Testis (tissue), 3 donors: ENCODE results near the gene NFATC1. TPM values are rescaled to one million over a fixed set of nuclear protein-coding genes. Genes with fewer than 3 reads are reported as not detected.

Experiments used
- DNase-seq: peaks from one replicate; pipeline ENCODE4 v3.0.0-alpha.2; 2019
- H3K27ac ChIP-seq, 2 donors: fragments of 200-600 bp; sonication (generic); one replicate each; pipeline ENCODE4 v1.5.1; 2019
- H3K27me3 ChIP-seq: fragments of 200-600 bp; sonication (generic); one replicate; pipeline ENCODE4 v1.5.1; 2019
- H3K36me3 ChIP-seq: fragments of 200-600 bp; sonication (generic); one replicate; pipeline ENCODE4 v1.5.1; 2017; ENCODE audit warnings: low read depth; ENCODE audit errors: missing control alignments
- H3K4me1 ChIP-seq: fragments of 200-600 bp; sonication (generic); one replicate; pipeline ENCODE4 v1.5.1; 2019
- H3K4me3 ChIP-seq, 2 donors: fragments of 200-600 bp; sonication (generic); one replicate each; pipeline ENCODE4 v1.5.1; 2017 to 2019
- H3K9me3 ChIP-seq: fragments of 200-600 bp; sonication (generic); one replicate; pipeline ENCODE4 v1.5.1; 2017
- POLR2A ChIP-seq: fragments of 450-650 bp; IDR thresholded peaks from one replicate; pipeline ENCODE4 v1.6.1; 2017; ENCODE audit warnings: antibody characterized with exemption, mild to moderate bottlenecking, moderate library complexity
- WGBS, 2 donors: methylation state at CpG; one replicate each; pipeline ENCODE4 v1.1.5; 2018; 5-methylcytosine and 5-hydroxymethylcytosine counted together
- intact Hi-C: fragments of 100-400 bp; cut with DNase I; formaldehyde crosslinking; loops from one replicate; pipeline ENCODE4 v1.15.1; 2023; ENCODE audit warnings: low total_unique reads
- polyA plus RNA-seq: library from polyadenylated mRNA; stranded (reverse); fragments of 350-450 nt; fragmentation: Illumina TruSeq; extraction: RNeasy Lipid Tissue Mini Kit (QIAGEN cat#74804); gene quantifications from one replicate; pipeline ENCODE4 v1.2.3, GENCODE V29; 2014; ENCODE audit warnings: low read depth, low replicate concordance; ENCODE audit not compliant: insufficient read depth
- total RNA-seq, 2 donors: library from RNA; depleted of rRNA; stranded (reverse); fragments of >200 nt; gene quantifications; one replicate each; pipeline ENCODE4 v1.2.3, GENCODE V29; 2016
- TF ChIP-seq, protein P1 (sequence below), 3 experiments: fragments of 450-650 bp in 2 of 3; fragments of 200-600 bp in 1 of 3; sonication (generic) in 1 of 3; IDR thresholded peaks; one replicate each; pipeline ENCODE4 v1.5.1; 2016 to 2019; ENCODE audit warnings: antibody characterized with exemption in 3 of 3, mild to moderate bottlenecking in 2 of 3, moderate library complexity in 1 of 3

NFATC1 gene
- total and polyA plus RNA-seq, 3 donors from 2014 or later, result 22.2 to 28.1 (median 27.5) TPM

DNA sequence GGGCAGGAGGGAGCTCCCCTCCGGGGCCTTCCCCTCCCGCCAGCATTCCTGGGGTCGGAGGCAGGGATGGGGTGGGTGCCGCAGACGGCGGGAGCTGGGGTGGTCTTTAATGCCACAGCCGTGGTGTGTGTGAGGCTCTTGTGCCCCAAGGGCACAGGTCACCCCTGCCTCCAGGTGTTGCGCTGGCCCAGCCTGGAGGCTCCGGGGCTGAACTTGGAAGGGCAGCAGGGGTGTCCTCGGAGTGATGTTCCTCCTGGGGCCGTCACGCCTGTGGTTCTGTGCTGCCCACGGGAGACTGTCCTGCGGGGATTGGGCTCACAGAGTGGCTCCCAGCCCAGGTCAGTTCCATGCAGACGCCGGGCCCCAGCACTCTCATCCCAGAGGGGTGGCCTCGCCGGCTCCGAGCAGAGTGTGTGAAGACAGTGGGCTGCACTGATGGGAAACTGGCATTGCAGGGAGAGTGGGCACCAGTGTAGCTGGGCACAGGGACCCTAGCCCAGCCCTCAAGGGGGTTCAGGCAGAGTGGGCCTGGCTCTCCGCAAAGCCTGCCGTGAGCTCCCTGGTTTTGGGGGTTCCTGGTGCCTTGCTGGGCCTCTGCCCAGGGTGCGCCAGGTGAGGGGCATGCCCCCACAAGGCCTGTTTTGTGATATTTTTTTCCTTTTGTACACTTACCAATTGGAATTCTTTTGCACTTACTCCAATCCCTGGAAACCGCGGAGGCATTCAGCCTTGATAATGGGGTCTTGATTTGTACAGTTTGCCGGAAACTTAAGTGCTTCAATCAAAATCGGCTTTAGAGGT, 56.7 kb downstream of the NFATC1 start:
- Histone ChIP-seq H3K4me1 (no peaks in the 10 kb centered on the region), H3K4me3 (no peak overlapping the region), H3K36me3 (no peaks in the 10 kb centered on the region), H3K9me3 (no peaks in the 10 kb centered on the region), H3K27me3 (no peaks in the 10 kb centered on the region), H3K27ac (no peak overlapping the region)
- intact Hi-C loops, result no loop called here
- TF ChIP-seq POLR2A, result no peak
- TF ChIP-seq, protein P1, sequence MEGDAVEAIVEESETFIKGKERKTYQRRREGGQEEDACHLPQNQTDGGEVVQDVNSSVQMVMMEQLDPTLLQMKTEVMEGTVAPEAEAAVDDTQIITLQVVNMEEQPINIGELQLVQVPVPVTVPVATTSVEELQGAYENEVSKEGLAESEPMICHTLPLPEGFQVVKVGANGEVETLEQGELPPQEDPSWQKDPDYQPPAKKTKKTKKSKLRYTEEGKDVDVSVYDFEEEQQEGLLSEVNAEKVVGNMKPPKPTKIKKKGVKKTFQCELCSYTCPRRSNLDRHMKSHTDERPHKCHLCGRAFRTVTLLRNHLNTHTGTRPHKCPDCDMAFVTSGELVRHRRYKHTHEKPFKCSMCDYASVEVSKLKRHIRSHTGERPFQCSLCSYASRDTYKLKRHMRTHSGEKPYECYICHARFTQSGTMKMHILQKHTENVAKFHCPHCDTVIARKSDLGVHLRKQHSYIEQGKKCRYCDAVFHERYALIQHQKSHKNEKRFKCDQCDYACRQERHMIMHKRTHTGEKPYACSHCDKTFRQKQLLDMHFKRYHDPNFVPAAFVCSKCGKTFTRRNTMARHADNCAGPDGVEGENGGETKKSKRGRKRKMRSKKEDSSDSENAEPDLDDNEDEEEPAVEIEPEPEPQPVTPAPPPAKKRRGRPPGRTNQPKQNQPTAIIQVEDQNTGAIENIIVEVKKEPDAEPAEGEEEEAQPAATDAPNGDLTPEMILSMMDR (IDR thresholded peaks at IDR 0.05), result no peak
- DNase-seq, result no peak
- 92 to 94% methylated on average over 5 to 25 of the region's 26 CpGs for WGBS, 2 donors

DNA sequence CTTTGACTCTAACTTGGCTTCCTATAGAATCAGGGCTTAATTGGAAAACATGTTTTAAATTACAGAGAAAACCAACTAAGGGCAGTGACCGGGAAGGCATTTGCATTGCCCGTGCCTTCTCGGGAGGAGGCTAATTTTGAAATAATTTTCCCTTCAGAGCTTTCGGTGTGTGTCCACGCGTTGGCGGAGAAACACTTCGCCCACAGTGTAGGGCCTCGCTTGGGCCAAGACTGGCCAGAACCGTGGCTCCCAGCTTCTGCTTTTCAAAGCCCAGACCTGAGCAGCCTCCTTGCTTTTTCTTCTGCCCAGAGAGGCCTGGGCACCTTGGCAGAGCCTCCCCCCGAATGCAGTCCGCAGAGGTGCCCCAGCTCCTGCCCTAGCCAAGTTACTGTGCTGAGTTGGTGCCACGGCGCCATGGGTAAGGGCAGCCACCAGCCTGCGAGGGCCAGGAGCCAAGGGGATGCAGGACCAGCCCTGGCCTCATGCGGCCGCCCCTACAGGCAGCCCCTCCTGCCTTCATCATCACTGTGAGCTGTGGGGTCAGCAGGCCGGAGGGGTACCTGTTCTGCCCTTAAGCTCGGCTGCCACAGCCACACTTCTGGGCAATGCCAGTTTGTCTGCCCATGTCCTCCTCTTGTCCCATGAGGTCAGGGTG, 57.4 kb downstream of the NFATC1 start:
- no peaks in the 10 kb centered on the region for H3K9me3 ChIP-seq
- no peaks in the 10 kb centered on the region for H3K36me3 ChIP-seq
- intact Hi-C loops, result no loop called here
- H3K27ac ChIP-seq, result no peak overlapping the region
- H3K27me3 ChIP-seq, result no peaks in the 10 kb centered on the region
- no peaks in the 10 kb centered on the region for H3K4me1 ChIP-seq
- no peak for DNase-seq
- no peak overlapping the region for H3K4me3 ChIP-seq
- TF ChIP-seq, protein P1 (IDR thresholded peaks at IDR 0.05), result no peak
- TF ChIP-seq POLR2A, result no peak
- WGBS, 2 donors, result 89 to 97% methylated on average over 16 to 19 of the region's 19 CpGs

DNA sequence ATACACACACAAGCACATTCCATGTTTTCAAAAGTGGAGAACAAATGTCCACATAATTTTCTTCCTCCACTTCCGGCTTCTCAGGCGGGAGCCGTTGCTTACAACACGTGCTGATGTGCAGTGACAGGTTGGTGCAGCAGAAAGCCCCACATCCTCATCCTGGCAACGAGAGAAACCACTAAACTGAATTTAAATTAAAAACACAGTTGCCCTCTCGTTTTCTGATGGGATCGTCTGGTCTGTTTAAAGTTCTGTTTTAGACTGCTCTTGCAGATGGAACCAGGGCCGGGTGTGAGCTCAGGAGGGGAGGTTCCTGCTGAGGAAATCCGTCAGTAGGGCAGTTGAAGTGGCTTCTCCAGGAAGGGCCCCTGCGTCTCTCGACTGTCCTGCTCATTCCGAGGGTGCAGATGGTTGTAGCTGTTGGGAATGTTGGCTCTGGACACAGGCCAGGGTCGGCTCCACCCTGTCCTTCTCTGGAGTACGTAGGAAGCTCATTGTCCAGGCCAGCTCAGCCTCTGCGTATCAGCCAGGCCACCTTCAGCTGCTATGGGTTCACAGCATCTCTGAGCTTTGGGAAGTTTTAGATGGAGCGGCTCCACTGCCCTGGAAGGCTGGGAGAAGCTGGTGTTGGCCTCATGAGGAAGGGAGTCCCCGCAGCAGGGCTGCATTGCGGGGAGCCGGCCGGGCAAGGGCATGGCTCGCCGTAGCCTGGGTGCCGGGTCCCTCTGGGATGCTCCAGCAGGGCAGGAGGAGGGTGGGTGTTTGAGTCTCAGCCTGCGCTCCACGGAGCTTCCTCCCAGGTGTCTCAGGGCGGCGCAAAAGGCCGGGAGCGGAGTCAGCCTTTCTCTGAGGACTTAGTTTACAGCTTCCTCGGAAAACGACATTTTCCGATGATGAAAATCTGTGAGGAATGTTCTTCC, 58.3 kb downstream of the NFATC1 start:
- Histone ChIP-seq H3K36me3 (no peaks in the 10 kb centered on the region), H3K4me3 (no peak overlapping the region), H3K27me3 (no peaks in the 10 kb centered on the region), H3K27ac (no peak overlapping the region), H3K9me3 (no peaks in the 10 kb centered on the region), H3K4me1 (peaks cover 5% of the 10 kb centered on the region)
- TF ChIP-seq POLR2A, result no peak
- TF ChIP-seq, protein P1 (IDR thresholded peaks at IDR 0.05), result no peak
- intact Hi-C loops, result no loop called here
- 69 to 78% methylated on average over 24 to 32 of the region's 32 CpGs for WGBS, 2 donors
- no peak for DNase-seq

DNA sequence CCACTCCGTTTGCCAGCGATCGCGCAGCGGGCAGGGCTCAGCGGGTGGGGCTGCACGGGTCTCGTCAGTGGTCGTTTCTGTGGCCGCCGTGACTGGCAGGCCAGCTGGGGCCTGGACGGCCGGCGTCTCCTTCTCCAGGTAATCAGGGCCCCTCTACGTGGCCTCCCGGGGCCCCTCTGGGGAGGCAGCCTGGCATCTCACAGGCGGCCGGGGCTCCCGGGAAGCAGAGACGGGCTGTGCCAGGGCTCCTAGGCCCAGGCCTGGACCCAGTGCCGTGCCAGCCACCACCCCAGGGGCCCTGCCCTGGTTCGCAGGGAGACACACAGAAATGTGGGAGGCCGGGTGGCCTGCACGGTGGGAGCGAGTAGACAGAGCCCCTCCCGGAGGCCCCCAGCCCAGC, 59.5 kb downstream of the NFATC1 start:
- Histone ChIP-seq H3K27ac (no peak overlapping the region), H3K36me3 (no peaks in the 10 kb centered on the region), H3K27me3 (no peaks in the 10 kb centered on the region), H3K4me1 (peaks cover 5% of the 10 kb centered on the region), H3K9me3 (no peaks in the 10 kb centered on the region), H3K4me3 (no peak overlapping the region)
- no peak for DNase-seq
- TF ChIP-seq, protein P1 (IDR thresholded peaks at IDR 0.05), result no peak
- no peak for TF ChIP-seq POLR2A
- intact Hi-C loops, result no loop called here
- WGBS, 2 donors, result 93 to 96% methylated on average over 18 to 24 of the region's 26 CpGs
